HepG2 (cell line): ENCODE results near the gene BABAM1. TPM values are rescaled to one million over a fixed set of nuclear protein-coding genes. Genes with fewer than 3 reads are reported as not detected.
A peak's percentile ranks its signal among the peaks of the same experiment; 100 is the strongest.

Source experiments
- ARNT2 ChIP-seq: sonication (generic); formaldehyde crosslinking; IDR thresholded peaks from 2 replicates; pipeline ENCODE4 v1.8.0; 2022; ENCODE audit warnings: mild to moderate bottlenecking, low read depth, missing genetic modification reagents, moderate library complexity
- ATF7 ChIP-seq, 2 experiments: fragments of 450-650 bp in 1 of 2; sonication (generic) in 1 of 2; formaldehyde crosslinking in 1 of 2; IDR thresholded peaks; 2 replicates each; pipeline versions ENCODE4 v1.4.0 to v1.6.1; 2016 to 2020; ENCODE audit warnings: antibody characterized with exemption in 1 of 2, mild to moderate bottlenecking in 1 of 2, missing genetic modification reagents in 1 of 2
- HIVEP1 ChIP-seq: sonication (generic); formaldehyde crosslinking; IDR thresholded peaks from 2 replicates; pipeline ENCODE4 v1.4.0; 2020; ENCODE audit warnings: mild to moderate bottlenecking, missing genetic modification reagents
- ISL2 ChIP-seq: sonication (generic); formaldehyde crosslinking; IDR thresholded peaks from 2 replicates; pipeline ENCODE4 v1.5.0; 2020; ENCODE audit warnings: missing genetic modification reagents
- KDM6A ChIP-seq: IDR thresholded peaks from 2 replicates; pipeline ENCODE4 v1.6.1; 2016; ENCODE audit warnings: low read depth
- MBD4 ChIP-seq: IDR thresholded peaks from 2 replicates; pipeline ENCODE4 v1.6.1; 2012; ENCODE audit warnings: low read length, inconsistent platforms, borderline replicate concordance
- NCOA2 ChIP-seq: sonication (generic); formaldehyde crosslinking; IDR thresholded peaks from 2 replicates; pipeline ENCODE4 v1.8.0; 2022; ENCODE audit warnings: inconsistent platforms
- PAWR ChIP-seq: sonication (generic); formaldehyde crosslinking; IDR thresholded peaks from 2 replicates; pipeline ENCODE4 v1.4.0; 2020; ENCODE audit warnings: missing genetic modification reagents, mild to moderate bottlenecking, borderline replicate concordance
- POLR2AphosphoS5 ChIP-seq: IDR thresholded peaks from 2 replicates; pipeline ENCODE4 v1.6.1; 2012; ENCODE audit warnings: low read depth, low read length
- PRDM4 ChIP-seq: sonication (generic); formaldehyde crosslinking; IDR thresholded peaks from 2 replicates; pipeline ENCODE4 v1.9.0; 2021; ENCODE audit warnings: missing genetic modification reagents, borderline replicate concordance
- RBFOX2 ChIP-seq: fragments of 200-400 bp; formaldehyde crosslinking; IDR thresholded peaks from 2 replicates; pipeline ENCODE4 v1.6.1; 2017; ENCODE audit warnings: low read depth, mild to moderate bottlenecking, low read length
- RCOR2 ChIP-seq: IDR thresholded peaks from 2 replicates; pipeline ENCODE4 v1.6.1; 2016; ENCODE audit warnings: missing biosample characterization, missing genetic modification reagents
- RNF2 ChIP-seq: fragments of 450-650 bp; conservative IDR thresholded peaks from 2 replicates; pipeline ENCODE4 v1.6.1; 2016; ENCODE audit warnings: low read depth
- ZBTB7A ChIP-seq: sonication (generic); formaldehyde crosslinking; IDR thresholded peaks from 2 replicates; pipeline ENCODE4 v1.8.0; 2022; ENCODE audit warnings: mild to moderate bottlenecking, missing genetic modification reagents
- ZNF670 ChIP-seq: sonication (generic); formaldehyde crosslinking; IDR thresholded peaks from 2 replicates; pipeline ENCODE4 v1.8.0; 2022; ENCODE audit warnings: mild to moderate bottlenecking, missing genetic modification reagents, borderline replicate concordance
- ZNF768 ChIP-seq: sonication (generic); formaldehyde crosslinking; IDR thresholded peaks from 2 replicates; pipeline ENCODE4 v1.4.0; 2020; ENCODE audit warnings: missing genetic modification reagents
- ZNF792 ChIP-seq: IDR thresholded peaks from 2 replicates; pipeline ENCODE4 v1.6.1; 2016
- ZSCAN12 ChIP-seq: sonication (generic); formaldehyde crosslinking; IDR thresholded peaks from 2 replicates; pipeline ENCODE4 v1.9.0; 2021; ENCODE audit warnings: mild to moderate bottlenecking, missing genetic modification reagents
- ZSCAN25 ChIP-seq: sonication (generic); formaldehyde crosslinking; IDR thresholded peaks from 2 replicates; pipeline ENCODE4 v1.8.0; 2022; ENCODE audit warnings: mild to moderate bottlenecking, missing genetic modification reagents
- polyA plus RNA-seq, 8 experiments: library from polyadenylated mRNA; depleted of rRNA in 3 of 8; stranded (reverse) in 7 of 8; unstranded in 1 of 8; fragments of >200 nt; fragmentation: Illumina TruSeq in 4 of 8; extraction: Trizol in 4 of 8; gene quantifications; 2 replicates each; pipeline versions ENCODE4 v1.2.1 to v1.2.3, GENCODE V29; 2011 to 2016; ENCODE audit warnings: low read depth in 4 of 8, missing spikeins in 1 of 8, mixed read lengths in 1 of 8; ENCODE audit not compliant: insufficient read depth in 1 of 8
- total RNA-seq, 5 experiments: library from RNA; depleted of rRNA; stranded (reverse); fragments of >200 nt; fragmentation: Illumina TruSeq; extraction: Trizol; gene quantifications; 2 replicates each; pipeline ENCODE4 v1.2.3, GENCODE V29; 2016; ENCODE audit warnings: low read depth in 1 of 5
- TF ChIP-seq, protein P1 (sequence below): sonication (generic); formaldehyde crosslinking; IDR thresholded peaks from 2 replicates; pipeline ENCODE4 v1.5.0; 2020; ENCODE audit warnings: missing genetic modification reagents, mild to moderate bottlenecking, borderline replicate concordance
- TF ChIP-seq, protein P2 (sequence below): sonication (generic); formaldehyde crosslinking; IDR thresholded peaks from 2 replicates; pipeline ENCODE4 v1.5.1; 2020; ENCODE audit warnings: missing genetic modification reagents, mild to moderate bottlenecking, borderline replicate concordance
- TF ChIP-seq, protein P3 (sequence below): sonication (generic); formaldehyde crosslinking; IDR thresholded peaks from 2 replicates; pipeline ENCODE4 v1.9.0; 2021; ENCODE audit warnings: missing genetic modification reagents, mild to moderate bottlenecking, borderline replicate concordance

BABAM1 gene
- total and polyA plus RNA-seq, 2 of the 13 experiments (the other 11 are each of a cell fraction or from before 2014, with no cell fraction given): 70.0 to 82.0 TPM

GRCh38 chr19:17248011-17248776 lies 19.0 kb upstream of the BABAM1 start (continued):
- TF ChIP-seq ISL2 (CRISPR knock-in tag): peak; percentile 89
- TF ChIP-seq, protein P1, sequence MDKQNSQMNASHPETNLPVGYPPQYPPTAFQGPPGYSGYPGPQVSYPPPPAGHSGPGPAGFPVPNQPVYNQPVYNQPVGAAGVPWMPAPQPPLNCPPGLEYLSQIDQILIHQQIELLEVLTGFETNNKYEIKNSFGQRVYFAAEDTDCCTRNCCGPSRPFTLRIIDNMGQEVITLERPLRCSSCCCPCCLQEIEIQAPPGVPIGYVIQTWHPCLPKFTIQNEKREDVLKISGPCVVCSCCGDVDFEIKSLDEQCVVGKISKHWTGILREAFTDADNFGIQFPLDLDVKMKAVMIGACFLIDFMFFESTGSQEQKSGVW: no peak
- no peak for TF ChIP-seq MBD4
- peak; percentile 89 for TF ChIP-seq ZSCAN25 (CRISPR knock-in tag)
- peak; percentile 98 for TF ChIP-seq KDM6A
- peak; percentile 73 for TF ChIP-seq RBFOX2
- peak; percentile 72; the same call in 1 of the 2 replicates for TF ChIP-seq RCOR2 (CRISPR knock-in tag)
- peak; percentile 24; the same call in 1 of the 2 replicates for TF ChIP-seq POLR2AphosphoS5
- TF ChIP-seq PRDM4: no peak
- TF ChIP-seq ZNF768 (CRISPR knock-in tag): peak; percentile 41; the same call in 1 of the 2 replicates
- no peak for TF ChIP-seq RNF2
- peak; percentile 95 for TF ChIP-seq ZBTB7A (CRISPR knock-in tag)
- TF ChIP-seq PAWR: no peak
- TF ChIP-seq HIVEP1 (CRISPR knock-in tag): peak; percentile 98
- 0 out of 2 replicates have a peak, but pooled peaks have one; percentile 19 for TF ChIP-seq ZNF792 (CRISPR knock-in tag)
- no peak for TF ChIP-seq ATF7 (IDR thresholded peaks at IDR 0.05)
- TF ChIP-seq ATF7 (CRISPR knock-in tag; IDR thresholded peaks at IDR 0.05): peak; percentile 76
- no peak for TF ChIP-seq ZSCAN12 (CRISPR knock-in tag)
- TF ChIP-seq, protein P2, sequence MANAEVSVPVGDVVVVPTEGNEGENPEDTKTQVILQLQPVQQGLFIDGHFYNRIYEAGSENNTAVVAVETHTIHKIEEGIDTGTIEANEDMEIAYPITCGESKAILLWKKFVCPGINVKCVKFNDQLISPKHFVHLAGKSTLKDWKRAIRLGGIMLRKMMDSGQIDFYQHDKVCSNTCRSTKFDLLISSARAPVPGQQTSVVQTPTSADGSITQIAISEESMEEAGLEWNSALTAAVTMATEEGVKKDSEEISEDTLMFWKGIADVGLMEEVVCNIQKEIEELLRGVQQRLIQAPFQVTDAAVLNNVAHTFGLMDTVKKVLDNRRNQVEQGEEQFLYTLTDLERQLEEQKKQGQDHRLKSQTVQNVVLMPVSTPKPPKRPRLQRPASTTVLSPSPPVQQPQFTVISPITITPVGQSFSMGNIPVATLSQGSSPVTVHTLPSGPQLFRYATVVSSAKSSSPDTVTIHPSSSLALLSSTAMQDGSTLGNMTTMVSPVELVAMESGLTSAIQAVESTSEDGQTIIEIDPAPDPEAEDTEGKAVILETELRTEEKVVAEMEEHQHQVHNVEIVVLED (CRISPR knock-in tag): peak; percentile 65; the same call in 1 of the 2 replicates
- peak; percentile 77 for TF ChIP-seq ARNT2
- TF ChIP-seq, protein P3, sequence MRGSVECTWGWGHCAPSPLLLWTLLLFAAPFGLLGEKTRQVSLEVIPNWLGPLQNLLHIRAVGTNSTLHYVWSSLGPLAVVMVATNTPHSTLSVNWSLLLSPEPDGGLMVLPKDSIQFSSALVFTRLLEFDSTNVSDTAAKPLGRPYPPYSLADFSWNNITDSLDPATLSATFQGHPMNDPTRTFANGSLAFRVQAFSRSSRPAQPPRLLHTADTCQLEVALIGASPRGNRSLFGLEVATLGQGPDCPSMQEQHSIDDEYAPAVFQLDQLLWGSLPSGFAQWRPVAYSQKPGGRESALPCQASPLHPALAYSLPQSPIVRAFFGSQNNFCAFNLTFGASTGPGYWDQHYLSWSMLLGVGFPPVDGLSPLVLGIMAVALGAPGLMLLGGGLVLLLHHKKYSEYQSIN (CRISPR knock-in tag): no peak
- 0 out of 2 replicates have a peak, but pooled peaks have one; percentile 61 for TF ChIP-seq ZNF670 (CRISPR knock-in tag)
- peak; percentile 96 for TF ChIP-seq NCOA2 (CRISPR knock-in tag)
